HG03575 (cell line): ENCODE measurements around the gene MADD.

Experiments
- ATAC-seq: cut with Tn5 transposase; IDR thresholded peaks from one replicate; pipeline ENCODE4 v1.9.1; 2021; ENCODE audit not compliant: unreplicated experiment, insufficient number of reproducible peaks, low FRiP score; ENCODE audit errors: extremely low read depth

Gene MADD

DNA sequence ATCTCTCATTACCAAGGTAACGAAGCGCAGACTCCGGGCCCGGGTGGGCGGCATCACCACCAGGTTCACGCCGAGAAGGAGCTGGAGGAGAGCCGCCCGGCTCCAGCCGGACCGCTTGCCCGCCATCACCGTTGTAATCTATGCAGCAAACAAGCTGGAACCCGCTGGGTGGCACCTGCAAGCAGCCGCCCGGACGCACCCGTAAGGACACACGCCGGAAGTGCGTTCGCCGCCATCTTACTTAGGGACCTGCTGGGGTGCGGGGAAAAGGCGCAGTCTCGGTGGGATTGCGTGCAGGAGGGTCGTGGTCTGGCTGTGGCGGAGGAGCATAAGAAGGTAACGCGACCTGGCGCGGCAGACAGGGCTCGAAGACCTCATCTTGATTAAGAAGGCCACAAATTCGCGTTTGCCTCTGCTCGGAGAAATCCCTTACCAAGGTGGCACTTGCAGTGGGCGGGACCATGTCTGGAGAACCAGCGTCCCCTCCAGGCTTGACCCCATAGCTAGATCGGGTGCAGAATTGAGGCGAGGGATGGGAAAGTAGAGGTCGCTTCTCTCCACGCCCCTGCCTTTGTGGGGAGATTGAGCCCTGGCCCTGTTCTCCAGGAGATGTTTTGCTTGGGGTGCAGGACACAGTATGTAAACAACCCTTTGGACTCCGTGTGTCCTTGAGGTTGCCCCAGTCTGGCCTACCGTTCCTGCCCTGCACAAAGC is 21.1 kb upstream of the MADD start, which contains the start of gene ACP2:
TSS of gene ACP2 (minus strand) at position 151 of the 714 bp plus-strand sequence. CDS start at position 126, 25 bp downstream.
- ATAC-seq: peak; percentile 70

DNA sequence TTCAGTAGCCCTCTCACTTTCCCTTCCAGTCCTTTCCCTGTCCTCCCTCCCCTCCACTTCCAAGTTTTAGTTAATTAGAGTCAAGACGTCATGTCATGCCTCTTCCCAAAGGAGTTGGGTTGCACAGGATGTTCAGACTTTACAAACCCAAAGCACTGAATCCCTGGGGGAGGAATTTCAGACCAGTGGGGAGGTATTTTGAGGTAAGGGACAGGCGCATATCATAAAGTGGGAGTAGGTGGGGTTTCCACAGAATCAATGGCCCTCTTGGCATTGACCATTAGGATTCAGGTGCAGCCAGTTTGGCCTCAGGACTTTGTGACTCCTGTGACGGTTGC is 20.6 kb upstream of the MADD start:
- no peak for ATAC-seq

DNA sequence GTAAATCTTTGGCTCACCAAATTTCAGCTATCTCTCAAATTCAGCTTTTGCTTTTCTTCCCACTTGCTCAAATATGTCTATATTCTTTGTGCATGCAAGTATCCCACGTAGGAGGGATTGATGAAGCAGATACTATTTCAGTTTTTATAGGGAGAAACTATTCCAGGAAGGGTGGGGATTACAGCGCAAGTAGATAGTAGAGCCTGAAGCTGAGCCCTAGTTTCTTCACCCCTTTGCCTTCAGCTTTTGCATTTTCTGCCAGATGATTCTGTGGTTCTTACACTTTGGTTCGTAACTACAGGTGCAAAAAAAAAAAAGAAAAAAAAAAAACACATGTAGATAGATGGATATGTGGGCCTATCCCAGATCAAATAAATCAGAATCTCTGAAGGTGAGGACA is 18.2 kb upstream of the MADD start:
- ATAC-seq: no peak

DNA sequence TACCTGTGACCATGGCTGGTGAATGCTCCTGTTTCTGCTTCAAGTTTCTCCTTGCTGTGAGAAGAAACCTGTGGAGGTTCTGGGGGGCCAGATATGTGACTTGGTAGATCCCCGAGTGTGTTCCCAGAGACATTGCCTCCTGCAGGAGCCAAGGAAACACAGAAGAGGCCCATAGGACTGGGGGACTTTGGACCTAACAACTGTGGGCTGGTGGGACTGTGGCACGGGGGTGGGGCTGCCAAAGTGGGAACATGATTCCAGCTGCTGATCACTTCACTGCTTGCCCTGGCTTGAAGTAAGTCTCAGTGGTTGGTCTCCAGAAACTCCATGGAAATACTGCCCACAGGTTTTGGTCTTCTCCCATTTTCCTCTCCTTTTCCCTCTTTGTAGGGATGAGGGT is 16.3 kb upstream of the MADD start:
- ATAC-seq: no peak

DNA sequence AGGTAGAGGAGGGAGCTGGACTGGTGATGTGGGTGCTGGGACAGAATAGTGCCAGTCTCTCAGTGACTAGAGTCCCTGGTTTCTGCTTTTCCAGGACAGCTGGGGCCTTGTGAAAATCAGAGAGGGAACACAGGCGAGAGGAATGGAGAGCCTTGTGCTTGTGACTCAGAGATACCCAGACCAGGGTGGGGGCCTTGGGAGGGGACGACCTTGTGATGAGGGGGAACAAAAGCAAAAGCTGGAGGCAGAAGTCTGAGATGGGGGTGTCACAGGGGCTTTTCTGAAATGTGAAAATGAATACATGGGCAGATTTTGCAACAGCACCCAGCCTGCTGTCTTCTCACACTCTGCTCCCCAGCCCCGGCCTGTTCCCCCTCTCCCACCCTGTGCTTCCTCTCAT is 15.5 kb upstream of the MADD start:
- ATAC-seq: no peak

DNA sequence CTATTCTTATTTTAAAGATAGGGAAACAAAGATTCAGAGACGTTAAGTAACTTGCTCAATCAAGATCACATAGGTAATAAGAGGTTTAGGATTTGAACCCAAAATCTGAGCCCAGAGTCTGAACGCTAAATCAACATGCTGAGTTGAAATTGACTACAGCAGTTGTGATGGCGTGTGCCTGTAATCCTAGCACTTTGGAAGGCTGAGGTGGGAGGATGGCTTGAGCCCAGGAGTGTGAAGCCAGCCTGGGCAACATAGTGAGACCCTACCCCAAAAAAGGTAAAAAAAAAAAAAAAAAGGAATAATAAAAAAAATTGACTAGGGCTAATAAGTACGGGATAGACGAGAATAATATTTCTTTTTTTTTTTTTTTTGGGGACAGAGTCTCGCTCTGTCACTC is 13.6 kb upstream of the MADD start:
- no peak for ATAC-seq

DNA sequence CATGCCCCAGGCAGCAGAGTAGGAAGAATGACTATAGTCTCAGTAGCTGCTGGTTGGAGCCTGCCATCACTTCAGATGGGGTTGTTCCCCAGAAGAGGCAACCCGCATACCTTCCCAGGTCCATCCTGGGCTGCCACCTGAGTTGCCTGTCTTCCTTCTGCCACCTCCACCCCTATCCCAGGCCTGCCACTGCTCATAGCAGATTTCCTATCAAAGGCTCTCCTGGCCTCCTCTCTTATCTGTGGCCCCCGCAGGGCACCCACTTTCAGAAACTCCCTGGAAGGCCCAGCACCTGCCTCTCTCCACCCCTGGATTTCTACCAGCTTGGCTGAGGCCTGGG is 12.8 kb upstream of the MADD start:
- ATAC-seq: no peak

DNA sequence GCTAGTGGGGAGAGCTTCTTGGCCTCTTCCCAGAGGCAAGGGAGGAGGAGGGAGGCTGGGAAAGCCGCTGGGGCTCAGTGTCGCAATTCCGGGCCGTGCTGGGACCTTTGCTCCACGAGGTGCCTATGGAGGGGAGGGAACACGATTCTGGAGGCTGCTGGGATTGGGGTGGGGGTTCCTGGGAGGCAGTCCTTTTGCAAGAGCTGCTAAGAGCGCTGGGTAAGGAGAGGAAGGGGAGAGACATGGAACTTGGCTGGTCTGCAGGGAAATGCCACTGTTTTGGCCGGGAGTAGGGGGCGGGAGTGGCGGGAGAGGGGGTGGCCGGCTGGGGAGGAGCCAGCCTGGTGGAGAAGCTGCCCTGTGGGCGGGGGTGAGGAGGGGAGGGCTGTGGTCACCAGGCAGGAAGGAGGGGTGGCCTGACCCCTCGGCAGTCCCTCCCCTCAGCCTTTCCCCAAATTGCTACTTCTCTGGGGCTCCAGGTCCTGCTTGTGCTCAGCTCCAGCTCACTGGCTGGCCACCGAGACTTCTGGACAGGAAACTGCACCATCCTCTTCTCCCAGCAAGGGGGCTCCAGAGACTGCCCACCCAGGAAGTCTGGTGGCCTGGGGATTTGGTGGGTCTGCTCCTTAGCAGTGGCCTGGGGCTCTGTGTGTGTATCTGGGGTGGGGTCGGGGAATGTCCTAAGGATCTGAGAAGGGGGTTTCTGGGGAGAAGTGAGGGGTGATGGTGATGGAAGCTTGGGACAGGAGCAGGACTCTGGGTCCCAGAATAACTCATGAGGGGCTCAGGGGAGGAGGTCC is 12.2 kb upstream of the MADD start, which contains the start of gene NR1H3:
TSS of gene NR1H3 (plus strand) at position 480 of the 800 bp plus-strand sequence. CDS start 1,221 bp downstream, outside the sequence.
- ATAC-seq: no peak

DNA sequence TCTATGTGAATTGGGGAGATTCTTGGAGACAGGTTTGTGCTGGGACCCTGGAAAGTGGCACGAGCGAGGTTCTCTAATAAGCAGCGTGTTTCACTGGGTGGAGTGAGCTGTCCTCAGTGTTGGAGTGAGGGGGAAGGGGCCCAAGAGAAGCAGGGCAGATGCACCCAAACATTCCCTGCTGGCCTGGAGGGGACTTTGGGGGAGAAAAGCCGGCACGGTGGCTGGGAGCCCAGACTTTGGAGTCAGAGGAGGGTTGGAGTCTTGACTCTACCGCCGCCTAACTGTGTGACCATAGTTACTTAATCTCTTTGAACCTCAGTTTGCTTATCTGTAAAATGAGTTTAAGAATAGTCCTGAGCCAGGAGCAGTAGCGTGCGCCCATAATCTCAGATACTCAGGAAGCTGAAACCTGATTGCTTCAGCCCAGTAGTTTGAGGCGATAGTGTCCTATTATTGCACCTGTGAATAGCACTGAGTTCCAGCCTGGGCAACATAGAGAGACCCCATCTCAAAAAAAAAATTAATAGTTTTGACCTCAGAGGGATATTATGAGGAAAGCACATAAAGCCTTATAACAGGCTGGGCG is 11.5 kb upstream of the MADD start:
- ATAC-seq: no peak

DNA sequence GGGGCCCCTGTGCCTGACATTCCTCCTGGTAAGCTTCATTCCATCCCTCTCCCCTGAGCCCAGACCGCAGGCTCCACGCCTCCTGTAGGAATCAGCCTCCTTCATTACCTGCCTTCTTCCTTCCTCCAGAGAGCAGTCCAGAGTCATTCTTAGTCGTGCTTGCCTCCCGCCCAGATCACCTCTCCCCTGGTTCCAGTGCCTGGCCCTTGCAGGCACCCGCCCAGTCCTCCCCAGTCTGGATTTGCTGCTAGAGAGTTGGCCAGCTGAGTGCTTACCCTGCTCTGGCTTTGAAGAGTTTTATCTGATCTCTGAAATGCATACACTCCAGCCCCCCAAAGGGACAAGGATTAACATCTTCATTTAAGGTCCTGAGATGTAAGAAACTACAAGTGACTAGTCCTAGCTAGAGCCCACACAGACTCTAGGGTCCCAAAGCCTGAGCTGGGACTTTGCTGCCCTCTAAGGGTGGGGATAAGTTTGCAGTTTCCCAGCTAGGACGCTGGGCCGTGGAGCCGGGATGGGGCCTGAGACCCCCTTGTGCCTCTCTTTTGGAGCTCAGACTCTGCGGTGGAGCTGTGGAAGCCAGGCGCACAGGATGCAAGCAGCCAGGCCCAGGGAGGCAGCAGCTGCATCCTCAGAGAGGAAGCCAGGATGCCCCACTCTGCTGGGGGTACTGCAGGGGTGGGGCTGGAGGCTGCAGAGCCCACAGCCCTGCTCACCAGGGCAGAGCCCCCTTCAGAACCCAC is 10.5 kb upstream of the MADD start:
- ATAC-seq: no peak

DNA sequence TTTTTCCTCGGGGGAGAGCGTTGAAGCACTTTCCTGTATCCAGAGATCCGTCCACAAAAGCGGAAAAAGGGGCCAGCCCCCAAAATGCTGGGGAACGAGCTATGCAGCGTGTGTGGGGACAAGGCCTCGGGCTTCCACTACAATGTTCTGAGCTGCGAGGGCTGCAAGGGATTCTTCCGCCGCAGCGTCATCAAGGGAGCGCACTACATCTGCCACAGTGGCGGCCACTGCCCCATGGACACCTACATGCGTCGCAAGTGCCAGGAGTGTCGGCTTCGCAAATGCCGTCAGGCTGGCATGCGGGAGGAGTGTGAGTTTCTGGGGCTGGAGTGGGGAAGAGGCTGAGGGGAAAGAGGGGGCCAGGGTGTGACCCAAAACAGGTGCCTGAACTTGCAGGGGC is 9.6 kb upstream of the MADD start:
- ATAC-seq: no peak

DNA sequence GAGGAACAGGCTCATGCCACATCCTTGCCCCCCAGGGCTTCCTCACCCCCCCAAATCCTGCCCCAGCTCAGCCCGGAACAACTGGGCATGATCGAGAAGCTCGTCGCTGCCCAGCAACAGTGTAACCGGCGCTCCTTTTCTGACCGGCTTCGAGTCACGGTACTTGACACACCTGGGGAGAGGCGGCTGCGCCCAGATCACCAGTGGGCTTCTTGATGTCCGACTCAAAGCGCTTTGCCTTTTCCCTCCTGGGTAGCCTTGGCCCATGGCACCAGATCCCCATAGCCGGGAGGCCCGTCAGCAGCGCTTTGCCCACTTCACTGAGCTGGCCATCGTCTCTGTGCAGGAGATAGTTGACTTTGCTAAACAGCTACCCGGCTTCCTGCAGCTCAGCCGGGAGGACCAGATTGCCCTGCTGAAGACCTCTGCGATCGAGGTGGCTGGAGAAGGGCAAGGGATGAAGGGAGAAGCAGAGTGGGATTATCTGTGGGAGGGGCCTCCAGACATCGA is 8.6 kb upstream of the MADD start:
- ATAC-seq: no peak

DNA sequence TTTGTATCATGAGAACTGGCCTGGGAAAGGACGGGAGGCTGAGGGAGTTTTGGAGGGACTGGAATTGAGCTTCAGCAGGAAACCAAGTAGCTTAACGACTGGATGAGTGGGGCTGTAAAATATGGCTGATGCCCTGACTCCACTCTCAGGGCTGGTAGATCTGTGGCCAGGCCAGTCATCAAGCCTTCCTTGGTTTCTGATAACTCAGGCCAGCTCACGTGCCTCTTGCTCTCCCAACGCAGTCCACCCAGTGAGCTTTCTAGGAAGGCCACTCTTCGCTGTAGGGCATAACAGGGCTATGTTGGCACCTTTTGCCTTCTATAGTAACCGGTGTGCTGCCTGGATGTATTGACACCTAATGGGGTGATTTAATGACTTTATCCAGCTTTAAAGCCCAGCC is 5.8 kb upstream of the MADD start:
- ATAC-seq: no peak

DNA sequence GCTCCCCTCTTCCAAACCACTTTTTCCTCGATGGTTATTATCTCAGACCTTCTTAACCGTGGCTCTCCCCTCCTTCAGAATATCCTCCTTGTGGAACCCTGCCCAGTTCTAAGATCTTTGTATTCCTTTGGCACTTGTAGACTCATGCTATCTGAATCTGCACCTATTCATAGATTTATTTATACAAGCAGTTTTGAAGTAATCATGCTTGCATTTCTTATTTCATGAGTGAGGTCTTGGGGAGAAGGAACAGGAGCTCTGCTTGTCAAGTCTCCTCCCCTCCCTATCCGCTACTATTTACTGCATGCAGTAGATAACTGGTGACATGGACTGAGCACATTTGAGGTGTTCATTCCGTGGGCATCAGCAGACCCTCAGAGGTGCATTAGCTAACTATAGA is 5.4 kb upstream of the MADD start:
- ATAC-seq: no peak

DNA sequence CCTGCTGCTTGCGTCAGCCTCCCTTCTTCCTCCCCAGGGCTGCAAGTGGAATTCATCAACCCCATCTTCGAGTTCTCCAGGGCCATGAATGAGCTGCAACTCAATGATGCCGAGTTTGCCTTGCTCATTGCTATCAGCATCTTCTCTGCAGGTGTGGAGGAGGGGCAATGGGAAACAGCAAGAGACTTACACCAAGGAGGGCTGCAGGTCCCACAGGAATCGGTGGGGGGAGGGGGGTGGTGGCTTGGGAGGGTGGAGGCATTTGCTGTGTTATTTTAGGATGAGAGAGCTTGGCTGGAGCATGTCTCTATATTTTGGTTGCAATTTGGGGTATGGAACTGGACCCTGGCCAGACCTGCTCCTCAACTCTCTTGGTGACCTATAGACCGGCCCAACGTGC is 2.1 kb upstream of the MADD start:
- no peak for ATAC-seq

DNA sequence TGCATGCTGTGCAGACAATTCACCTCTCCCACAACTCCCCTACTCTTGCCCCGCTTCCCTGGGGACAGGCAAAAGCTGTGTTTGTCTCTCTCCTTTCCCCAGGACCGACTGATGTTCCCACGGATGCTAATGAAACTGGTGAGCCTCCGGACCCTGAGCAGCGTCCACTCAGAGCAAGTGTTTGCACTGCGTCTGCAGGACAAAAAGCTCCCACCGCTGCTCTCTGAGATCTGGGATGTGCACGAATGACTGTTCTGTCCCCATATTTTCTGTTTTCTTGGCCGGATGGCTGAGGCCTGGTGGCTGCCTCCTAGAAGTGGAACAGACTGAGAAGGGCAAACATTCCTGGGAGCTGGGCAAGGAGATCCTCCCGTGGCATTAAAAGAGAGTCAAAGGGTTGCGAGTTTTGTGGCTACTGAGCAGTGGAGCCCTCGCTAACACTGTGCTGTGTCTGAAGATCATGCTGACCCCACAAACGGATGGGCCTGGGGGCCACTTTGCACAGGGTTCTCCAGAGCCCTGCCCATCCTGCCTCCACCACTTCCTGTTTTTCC is 1.4 kb upstream of the MADD start:
- ATAC-seq: no peak

DNA sequence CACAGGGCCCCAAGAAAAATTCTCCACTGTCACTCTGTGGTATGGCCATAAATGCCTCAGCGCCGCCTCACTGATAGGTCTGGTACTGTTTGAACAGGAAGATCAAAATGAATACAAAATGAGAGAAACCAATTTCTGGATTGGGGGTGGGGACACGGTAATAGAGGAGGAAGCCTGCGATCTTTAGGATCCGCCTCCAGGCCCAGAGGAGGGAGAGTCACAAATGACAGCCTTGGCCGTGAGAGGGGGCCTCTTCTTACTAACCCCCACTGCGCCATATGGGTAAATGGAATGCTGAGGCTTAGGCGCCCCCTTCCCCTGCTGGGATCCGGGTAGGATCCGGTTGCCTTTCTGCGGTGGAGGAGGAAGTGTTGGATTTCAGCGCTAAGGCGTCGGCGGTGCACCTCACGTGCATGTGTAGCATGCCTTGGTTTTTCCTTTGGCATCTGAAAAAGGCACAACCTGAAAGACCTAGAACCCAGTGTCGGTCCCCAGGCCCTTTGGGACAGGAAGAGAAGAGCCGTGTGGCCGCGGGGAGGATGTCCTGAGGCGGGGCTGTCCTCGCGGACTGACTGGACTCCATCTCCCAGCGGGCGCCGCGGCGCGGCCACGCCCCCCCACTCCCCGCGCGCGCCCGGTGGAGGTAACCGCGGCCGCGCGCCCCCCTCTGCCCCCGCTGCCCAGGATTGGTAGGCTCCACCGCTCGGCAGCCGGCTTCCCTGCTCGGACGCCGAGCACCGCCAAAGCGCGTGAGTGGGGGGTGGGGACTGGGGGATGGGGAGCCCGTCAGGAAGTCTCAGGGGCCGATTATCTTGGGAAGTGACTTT is 718 bp upstream of the MADD start:
- ATAC-seq: no peak
